Glomerular visceral epithelial cell (primary cell): ENCODE measurements around the gene PNPLA3.
A peak's percentile ranks its signal among the peaks of the same experiment; 100 is the strongest.

Experiments used
- DNase-seq: peaks from one replicate; pipeline ENCODE4 v3.0.0-alpha.2; 2016; ENCODE audit errors: extremely low spot score

Gene PNPLA3, protein sequence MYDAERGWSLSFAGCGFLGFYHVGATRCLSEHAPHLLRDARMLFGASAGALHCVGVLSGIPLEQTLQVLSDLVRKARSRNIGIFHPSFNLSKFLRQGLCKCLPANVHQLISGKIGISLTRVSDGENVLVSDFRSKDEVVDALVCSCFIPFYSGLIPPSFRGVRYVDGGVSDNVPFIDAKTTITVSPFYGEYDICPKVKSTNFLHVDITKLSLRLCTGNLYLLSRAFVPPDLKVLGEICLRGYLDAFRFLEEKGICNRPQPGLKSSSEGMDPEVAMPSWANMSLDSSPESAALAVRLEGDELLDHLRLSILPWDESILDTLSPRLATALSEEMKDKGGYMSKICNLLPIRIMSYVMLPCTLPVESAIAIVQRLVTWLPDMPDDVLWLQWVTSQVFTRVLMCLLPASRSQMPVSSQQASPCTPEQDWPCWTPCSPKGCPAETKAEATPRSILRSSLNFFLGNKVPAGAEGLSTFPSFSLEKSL

DNA sequence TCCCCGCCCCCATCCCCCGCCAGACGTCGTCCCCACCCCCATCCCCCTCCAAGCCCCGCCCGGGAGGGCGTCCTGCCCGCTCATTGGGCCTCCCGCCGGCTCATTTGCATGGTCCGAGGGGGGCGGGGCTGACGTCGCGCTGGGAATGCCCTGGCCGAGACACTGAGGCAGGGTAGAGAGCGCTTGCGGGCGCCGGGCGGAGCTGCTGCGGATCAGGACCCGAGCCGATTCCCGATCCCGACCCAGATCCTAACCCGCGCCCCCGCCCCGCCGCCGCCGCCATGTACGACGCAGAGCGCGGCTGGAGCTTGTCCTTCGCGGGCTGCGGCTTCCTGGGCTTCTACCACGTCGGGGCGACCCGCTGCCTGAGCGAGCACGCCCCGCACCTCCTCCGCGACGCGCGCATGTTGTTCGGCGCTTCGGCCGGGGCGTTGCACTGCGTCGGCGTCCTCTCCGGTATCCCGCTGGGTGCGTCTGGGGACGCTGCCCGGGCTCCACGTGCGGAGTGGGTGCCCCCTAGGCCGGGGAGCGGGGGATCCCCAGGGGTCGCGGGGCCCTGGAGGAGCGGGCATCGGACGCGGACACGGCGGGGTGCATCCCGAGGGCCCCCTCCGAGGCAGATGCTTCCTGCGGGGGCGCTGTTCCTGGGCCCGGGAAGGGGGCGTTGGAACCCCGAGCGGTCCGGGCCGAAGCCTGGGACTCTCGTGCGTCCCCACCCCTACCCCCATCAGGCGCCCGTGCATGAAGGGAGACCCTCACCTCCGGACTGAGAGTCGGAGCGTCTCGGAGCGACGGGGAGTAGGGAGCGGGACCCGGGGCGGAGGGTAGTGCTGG is at the start of gene PNPLA3:
Gene PNPLA3 (plus strand): TSS at position 175 of the 834 bp plus-strand sequence. CDS start 107 bp downstream, at position 282.
- peak; percentile 80 for DNase-seq

DNA sequence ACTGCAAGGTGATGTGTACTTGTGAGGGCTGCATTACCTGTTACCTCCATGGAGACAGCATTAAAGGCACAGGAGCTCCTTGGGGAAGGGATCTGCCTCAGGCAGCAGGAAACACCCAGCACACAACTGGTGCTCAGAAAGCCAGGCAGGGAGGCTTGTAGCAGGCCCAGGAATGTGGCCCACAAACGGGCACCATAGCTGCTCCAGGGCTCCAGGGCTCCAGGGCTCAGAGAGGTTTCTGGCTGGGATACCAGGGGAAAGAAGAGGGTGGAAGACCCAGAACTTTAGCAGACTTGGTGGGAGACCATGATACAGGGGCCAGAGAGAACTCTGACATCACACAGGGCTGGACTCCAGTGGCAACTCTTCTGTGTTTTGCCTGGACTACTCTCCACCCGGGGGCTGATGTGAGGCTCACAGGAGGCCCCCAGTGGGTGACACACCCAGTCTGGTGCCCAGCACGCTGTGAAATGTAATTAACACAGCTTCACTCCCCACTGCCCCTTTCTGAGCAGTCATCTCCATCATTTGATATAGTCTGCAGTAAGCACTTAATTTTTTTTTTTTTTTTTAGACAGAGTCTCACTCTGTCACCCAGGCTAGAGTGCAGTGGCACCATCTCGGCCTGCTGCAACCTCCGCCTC is 46.6 kb upstream of the PNPLA3 start:
- DNase-seq: no peak

DNA sequence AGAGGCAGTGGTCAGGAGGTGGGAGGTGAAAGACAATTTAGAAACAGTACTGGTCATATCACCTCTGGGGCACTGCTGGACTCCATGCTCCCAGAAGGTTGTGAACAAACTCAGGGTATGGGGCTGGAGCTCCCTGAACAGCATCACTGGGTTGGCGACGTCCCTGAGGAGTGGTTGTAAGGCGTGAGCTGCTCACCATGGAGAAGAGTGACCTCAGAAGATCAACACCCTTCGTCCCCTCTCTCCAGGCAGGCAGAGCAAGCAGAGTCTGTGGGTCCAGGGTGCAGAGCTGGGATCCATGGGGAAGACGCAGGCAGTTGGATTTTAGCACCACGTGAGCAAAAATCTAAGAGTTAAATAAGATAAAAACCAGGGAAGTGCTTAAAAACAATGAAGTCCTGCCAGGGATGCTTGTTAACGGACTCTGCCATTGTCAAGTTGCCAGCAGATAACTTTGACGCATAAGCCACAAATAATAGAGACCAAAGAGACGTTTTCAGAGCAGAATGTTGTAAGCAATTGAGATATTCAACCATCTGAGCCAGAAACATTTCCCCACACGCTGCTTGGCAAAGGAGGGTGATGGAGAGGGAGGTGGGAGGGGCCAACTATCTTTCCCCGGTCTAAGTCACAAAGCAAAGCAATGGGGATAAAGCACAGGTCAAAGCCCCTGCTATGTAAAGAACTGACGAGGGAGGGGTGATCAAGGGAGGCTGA is 45.4 kb upstream of the PNPLA3 start:
- no peak for DNase-seq

DNA sequence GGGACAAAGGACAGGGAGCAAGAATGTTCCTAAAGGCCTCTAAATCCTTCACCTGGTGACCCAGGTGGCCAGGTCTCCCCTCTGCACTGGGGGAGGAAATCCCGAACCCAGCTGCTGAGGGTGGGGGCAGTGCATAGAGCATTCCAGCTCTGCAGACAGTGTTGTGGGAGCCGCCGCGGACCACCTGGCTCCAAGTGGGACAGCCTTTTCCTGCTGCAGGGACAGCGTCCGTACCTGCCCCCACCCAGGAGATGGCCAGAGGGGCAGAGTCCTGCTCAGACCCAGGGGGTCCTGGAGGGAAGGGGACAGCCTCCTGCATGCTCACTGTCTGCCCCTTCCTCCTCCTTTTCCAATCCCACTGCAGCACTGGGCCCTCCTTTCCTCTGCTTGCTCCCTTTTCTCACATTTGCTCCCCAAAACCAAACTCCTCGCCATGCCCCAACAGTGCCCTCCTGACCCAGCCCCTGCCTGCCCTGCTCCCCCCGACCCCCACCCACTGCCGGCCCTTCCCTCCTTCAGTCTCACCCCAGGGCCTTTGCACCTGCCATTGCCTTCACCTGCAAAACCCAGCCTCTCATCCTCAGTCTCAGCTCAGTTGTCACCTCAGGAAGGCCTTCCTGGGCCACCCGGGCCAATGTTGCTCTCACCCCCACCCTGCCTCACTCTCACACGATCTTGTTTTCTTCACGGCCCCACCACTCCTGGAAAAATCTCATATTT is 44.6 kb upstream of the PNPLA3 start:
- DNase-seq: no peak

DNA sequence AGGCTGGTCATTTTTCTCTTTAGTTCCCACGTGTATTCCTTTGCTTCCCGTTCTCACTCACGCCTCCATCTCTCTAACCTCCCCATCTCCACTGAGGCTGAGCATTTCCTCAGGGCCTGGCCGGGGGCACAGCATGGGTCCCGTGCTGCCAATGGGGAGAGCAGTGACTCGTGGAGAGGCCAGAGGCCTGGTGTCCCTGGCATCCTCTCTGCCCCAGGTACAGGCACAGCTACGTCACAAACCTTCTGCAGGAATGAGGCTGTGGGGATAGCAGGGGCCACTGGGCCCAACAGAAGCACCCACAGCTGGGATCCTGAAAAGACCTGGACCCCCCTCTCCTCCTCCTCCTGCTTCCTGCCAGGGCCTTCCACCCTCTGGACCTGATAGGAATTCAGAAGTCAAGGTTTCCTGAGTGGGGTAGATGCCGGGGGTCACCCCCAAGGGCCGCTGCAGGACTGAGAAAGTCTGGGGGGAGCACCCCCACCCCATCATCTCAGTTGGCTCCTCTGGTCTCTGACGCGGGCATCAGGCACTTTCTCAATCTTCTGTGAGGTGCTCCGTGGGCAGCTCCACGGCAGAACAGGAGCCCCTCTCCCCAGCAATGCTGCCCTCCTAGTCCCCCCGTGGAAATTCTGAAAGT is 43.6 kb upstream of the PNPLA3 start:
- DNase-seq: no peak

DNA sequence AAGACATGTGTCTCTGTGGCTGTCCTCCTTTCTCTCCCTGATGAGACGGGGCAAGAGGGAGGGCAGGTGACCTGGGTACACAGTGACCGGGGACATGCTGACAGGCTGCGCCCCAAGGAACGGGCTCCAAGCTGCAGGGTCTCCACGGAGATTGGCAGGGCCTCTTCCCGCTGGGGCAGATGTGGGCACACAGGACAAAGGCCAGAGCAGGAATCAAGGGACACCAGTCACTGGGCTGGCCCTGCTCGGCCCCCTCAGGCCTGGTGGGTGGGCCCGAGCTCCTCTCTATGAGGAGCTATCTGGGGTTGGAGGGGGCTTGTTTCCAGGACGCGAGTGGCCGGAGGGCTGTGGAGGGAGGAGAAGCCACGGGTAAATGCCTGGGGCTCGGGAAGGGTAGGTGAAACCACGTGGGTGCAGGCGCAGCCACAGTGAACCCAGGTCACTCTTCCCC is 43.0 kb upstream of the PNPLA3 start:
- DNase-seq: no peak

DNA sequence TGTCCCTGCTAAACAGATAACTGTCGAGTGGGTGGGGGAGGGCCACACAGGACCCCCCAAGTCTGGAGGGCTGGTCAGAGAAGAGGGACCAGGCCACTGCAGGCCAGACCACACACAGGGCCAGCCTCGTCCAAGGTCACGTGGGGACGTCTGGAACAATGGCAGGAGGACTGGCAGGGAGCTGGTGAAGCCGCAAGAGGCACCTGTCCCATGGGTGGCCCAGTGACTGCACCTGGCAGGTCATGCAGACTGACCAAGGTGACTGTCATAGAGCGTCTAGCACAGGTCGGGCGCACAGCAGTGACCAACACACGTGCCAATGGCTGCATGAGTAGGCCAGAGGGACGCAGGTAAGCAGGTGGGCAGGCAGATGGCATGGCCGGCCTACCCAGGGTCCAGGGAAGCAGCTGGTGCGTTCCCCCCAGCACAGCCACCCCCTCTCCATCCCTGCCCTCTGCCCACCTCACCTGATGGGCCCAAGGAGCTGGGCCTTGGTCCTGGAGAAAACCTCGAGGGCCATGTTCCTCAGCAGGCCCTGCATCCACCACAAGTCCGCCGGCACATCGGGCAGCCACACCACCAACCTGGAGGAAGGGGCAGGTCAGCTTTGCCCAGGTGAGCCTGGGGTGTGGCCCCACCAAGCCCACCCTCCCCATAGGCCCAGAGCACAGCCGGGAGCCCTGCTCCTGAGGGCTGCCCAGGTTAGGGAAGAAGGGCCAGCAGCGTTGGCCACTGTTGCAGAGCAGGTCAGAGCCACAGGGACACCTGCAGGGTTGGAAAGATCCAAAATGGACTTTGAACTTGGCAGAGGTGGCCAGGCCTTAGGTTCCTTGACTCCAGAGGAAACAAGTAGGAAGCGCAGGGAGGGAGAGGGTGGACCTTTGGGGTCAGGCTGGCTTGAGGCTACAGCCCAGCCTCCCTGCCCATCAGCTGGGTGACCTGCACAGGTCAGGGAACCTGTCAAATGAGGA is 42.2 kb upstream of the PNPLA3 start:
- no peak for DNase-seq

DNA sequence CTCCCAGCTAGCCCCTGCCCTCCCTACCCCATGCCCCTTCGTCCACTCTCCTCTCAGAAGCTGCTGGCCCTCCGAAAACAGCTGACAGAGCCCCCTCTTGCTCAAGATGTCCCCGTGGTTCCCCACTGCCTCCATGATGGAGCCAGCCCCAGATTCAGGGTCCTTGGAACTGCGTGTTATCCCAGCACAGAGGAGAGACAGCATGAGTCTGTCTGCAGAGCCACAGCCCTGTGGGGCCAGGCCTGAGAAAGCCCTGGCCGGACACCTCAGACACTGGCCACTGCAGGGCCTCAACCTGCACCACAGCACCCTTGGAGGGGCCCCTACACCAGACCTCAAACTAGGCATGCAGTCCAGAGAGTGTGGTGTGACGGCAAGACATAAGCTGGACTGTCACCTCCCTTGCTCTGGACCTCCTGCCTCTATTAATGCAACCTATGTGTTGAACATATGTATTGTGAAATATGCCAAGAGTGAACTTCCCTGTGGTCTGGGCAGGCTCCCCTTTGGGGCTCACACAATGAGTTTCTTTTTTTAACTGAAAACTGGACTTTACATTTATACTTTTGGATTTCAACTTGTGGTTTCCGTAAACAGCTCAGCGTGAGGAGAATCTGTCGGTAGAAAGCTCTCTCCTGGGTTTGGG is 41.4 kb upstream of the PNPLA3 start:
- no peak for DNase-seq

DNA sequence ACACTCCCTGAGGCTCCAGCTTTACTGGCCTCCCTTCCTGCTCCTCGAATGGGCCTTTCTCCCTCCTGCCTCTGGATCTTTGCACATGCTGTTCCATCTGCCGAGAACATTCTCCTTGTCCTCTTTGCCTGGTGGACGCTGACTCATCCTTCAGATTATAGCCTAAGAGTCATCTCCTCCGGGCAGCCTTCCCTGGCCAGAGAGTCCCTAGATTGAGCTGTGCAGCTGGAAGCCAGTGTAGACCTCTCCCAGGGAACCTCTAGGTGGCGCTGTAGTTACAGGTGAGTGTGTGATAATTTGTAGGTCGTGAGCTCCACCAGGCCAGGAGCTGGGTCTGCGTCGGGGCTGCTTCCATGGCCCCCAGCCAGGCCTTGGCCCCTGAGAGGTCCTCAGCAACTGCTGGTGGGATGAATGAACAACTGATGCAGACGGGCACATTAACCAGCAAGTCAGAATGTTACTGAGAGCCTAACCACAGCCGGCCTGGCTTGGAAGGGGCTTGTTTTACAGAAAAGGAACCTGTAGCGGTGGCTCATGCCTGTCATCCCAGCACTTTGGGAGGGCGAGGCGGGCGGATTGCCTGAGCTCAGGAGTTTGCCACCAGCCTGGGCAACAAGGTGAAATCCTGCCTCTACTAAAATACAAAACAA is 40.5 kb upstream of the PNPLA3 start:
- DNase-seq: peak; percentile 70

DNA sequence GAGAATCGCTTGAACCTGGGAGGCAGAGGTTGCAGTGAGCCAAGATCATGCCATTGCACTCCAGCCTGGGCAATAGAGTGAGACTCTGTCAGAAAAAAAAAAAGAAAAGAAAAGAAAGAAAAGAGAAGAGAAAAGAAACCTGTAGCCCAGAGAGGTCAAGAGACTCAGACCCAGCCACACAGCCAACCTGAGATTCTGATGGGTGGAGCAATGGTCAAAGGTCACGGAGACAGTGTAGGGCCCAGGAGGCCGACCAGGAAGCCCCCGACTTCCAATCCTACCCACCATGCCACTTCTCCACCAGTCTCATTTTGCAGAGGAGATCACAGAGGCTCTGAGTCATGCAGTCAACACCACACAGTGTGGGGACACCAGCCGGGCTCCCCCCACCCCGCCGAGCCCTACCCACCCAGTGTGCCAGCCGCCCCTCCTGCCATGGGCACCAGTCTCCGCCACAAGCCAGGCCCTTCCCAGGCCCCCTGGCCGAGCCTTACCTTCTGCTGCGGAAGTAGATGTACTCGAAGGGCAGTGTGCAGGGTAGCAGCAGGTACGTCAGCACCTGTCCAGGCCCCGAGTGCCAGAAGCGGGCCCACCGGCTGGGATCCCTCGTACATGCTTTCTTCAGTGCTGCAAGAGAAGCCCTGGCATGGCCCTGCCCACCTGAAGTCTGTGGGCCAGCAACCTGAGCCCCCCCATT is 39.7 kb upstream of the PNPLA3 start:
- no peak for DNase-seq

DNA sequence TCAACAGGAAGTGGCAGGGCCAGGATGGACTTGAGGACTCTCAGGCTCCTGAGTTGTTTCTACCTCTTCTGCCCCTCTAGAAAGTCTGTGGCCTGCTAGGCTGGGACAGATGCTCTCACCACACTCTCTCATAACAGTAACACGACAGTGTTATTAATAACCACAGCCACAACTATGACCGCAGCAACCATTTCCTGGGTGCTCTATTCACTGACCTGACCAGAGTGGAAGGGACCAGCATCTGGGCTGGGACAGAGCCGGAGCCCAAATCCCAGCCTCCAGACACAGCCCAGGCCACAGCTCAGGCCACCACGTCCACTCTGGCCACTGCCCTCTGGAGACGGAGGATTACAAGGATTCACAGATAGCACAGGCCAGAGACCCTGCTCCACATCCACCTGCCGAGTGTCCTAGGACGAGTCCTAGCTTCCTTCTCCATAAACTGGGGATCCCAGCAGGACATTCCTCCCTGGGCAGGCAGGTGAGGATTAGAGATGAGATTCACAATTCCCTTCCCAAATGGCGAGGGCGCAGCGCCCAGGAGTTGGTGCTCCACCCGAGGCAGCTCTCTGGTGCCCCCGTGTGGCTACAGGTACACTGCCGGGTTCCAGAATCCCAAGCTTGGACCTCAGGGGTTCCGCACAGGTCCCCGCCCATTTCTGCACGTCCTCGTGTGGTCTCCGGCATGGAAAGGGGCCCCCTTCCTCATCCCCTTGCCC is 38.8 kb upstream of the PNPLA3 start:
- peak; percentile 48 for DNase-seq

DNA sequence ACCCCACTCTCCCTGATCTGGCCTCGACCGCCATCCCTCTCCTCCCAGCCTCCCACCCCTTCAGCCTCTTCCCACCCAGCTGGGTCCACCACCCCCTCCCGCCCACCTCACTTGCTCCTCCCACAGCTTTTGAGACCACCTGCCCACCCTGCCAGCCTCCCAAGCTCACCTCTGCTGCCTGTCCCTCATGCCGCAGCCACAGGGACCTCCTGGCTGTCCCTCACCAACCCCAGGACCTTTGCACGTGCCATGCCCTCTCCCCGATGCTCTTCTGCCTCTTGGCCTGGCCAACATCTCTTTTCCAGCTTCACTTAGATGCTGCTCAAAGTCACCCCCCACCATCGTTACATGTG is 38.3 kb upstream of the PNPLA3 start:
- no peak for DNase-seq

DNA sequence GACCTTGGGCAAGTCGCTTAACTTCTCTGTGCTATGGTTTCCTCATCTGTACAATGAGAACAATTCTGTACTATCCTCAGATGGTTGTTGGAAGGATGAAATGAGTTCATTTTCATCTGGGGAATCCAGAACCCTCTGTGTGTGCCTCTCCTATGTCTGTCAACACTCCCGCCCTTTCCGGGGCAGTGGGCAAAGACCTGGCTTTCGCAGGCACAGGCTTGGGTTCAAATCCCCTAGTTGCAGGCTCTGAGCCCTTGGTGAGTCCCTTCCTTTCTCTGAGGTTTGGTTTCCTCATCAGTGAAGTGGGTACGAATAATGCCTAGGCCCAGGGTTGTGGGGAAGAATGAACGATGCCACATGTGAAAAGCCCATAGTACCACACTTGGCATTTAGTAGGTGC is 37.8 kb upstream of the PNPLA3 start:
- DNase-seq: no peak

DNA sequence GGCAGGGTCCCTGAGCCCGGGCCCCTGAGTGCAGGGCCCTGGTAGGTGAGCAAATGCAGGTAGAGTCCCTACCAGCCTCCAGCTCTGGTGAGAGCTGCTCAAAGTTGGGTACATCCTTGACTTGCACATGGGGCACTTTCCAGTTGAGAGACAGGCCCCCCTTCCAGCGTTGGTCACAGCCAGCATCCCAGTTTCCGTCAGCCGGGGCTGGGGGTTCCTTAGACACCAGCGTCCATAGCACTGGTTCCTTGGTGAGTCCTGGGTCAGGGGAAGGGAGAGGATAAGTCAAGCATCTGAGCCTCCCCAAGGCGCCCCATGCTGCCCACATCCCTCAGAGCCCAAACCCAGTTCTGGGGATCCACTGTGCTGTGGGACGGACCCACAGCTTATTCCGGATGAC is 37.4 kb upstream of the PNPLA3 start:
- no peak for DNase-seq

DNA sequence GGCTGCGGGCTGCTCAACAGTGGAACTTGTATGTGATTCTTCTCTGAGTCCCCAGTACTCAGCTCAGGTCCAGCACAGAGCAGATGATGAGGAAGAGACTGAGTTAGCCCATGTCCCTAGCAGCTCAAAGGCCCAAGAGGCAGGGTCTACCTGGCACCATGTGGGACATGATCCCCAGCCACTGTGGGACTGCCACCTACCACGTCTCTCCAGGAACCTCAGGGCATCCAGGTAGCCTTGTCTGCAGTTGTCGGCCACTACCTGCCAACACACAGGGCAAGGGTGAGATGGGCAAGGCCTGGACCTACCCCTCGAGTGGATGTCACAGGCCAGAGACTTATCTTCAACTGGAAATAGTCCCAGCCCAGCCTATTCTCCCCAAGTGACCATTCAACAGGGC is 36.2 kb upstream of the PNPLA3 start:
- no peak for DNase-seq

DNA sequence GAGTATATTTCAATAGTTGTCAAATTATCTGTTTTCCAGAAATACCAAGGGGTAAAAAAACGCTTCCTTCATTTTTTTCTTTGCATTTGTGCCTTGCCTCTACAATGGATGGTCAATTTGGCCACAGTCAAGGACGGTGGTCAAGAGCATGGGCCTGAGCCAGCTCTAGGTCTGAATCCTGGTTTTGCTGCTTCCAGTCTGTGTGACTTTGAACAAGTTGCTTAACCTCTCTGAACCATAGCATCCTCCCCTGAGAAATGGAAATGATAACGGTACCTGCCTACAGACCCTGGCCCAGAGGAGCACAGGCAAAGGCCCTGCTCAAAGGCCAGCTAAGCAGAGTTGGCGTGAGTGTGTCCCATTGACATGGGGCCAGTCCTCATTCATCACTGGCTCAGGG is 34.9 kb upstream of the PNPLA3 start:
- DNase-seq: no peak
